H1 (cell line): ENCODE measurements around the gene CEP57L1. TPM values are rescaled to one million over a fixed set of nuclear protein-coding genes. Genes with fewer than 3 reads are reported as not detected.

Source experiments
- CTCF ChIA-PET: fragments of 300-600 bp; sonication (Branson Sonifier 250); formaldehyde crosslinking; loops from one replicate; lab custom pipeline; 2021; ENCODE audit not compliant: partially characterized antibody; lab: Charles Lee
- POLR2A ChIA-PET: fragments of 300-600 bp; sonication (Branson Sonifier 250); formaldehyde crosslinking; loops from one replicate; lab custom pipeline; 2021; ENCODE audit warnings: inconsistent platforms; ENCODE audit not compliant: partially characterized antibody; lab: Charles Lee
- DNase-seq, 2 experiments: peaks; one replicate each; pipeline versions ENCODE4 v3.0.0 to v3.0.0-alpha.2; 2010 to 2022; ENCODE audit warnings: low spot score in 2 of 2, low read depth in 1 of 2, mixed read lengths in 1 of 2
- FAIRE-seq: peaks from 2 replicates; lab custom pipeline; 2011; peaks lifted over from hg19 to GRCh38; lab: Jason Lieb, UNC
- H2AFZ ChIP-seq: 2 replicates; pipeline ENCODE4 v1.8.1; 2012; ENCODE audit warnings: low read length, inconsistent platforms
- H2AK5ac ChIP-seq: 2 replicates; pipeline ENCODE4 v1.6.1; 2013; ENCODE audit warnings: low read depth, low read length
- H2BK120ac ChIP-seq: replicated peaks from 2 replicates; pipeline ENCODE3; 2013; ENCODE audit warnings: low read depth, low read length, inconsistent platforms
- H2BK12ac ChIP-seq: 2 replicates; pipeline ENCODE4 v1.6.1; 2013; ENCODE audit warnings: low read depth, low read length
- H2BK15ac ChIP-seq: 2 replicates; pipeline ENCODE4 v1.6.1; 2013; ENCODE audit warnings: low read length
- H2BK20ac ChIP-seq: 2 replicates; pipeline ENCODE4 v1.6.1; 2013; ENCODE audit warnings: low read length
- H2BK5ac ChIP-seq: 2 replicates; pipeline ENCODE4 v1.6.1; 2013; ENCODE audit warnings: low read depth, low read length
- H3K14ac ChIP-seq: 2 replicates; pipeline ENCODE4 v1.6.1; 2013; ENCODE audit warnings: inconsistent platforms; ENCODE audit not compliant: insufficient read length
- H3K18ac ChIP-seq: 2 replicates; pipeline ENCODE4 v1.6.1; 2013; ENCODE audit warnings: low read length; ENCODE audit errors: extremely low read depth
- H3K23ac ChIP-seq: 2 replicates; pipeline ENCODE4 v1.6.1; 2013; ENCODE audit warnings: inconsistent platforms; ENCODE audit not compliant: insufficient read length
- H3K23me2 ChIP-seq: 2 replicates; pipeline ENCODE4 v1.6.1; 2013; ENCODE audit warnings: low read depth, low read length
- H3K27ac ChIP-seq: 2 replicates; pipeline ENCODE4 v1.6.1; 2011; ENCODE audit warnings: low read depth, low read length, inconsistent platforms
- H3K27me3 ChIP-seq, 4 experiments: replicated peaks in 1 of 4; 1 replicate in 1 of 4; 2 replicates in 3 of 4; pipeline versions ENCODE4 v1.6.1 to v1.8.1; 2011 to 2013; ENCODE audit warnings: low read length in 3 of 4, mild to moderate bottlenecking in 3 of 4, inconsistent platforms in 2 of 4, mixed read lengths in 2 of 4, moderate library complexity in 1 of 4; ENCODE audit not compliant: control insufficient read depth in 3 of 4, insufficient read depth in 3 of 4; ENCODE audit errors: extremely low read depth in 1 of 4
- H3K36me3 ChIP-seq, 4 experiments: 2 replicates each; pipeline versions ENCODE4 v1.6.1 to v1.8.1; 2011 to 2013; ENCODE audit warnings: mild to moderate bottlenecking in 4 of 4, low read length in 3 of 4, moderate library complexity in 2 of 4, control low read depth in 1 of 4, inconsistent platforms in 1 of 4; ENCODE audit not compliant: insufficient read depth in 4 of 4, control insufficient read depth in 2 of 4
- H3K4ac ChIP-seq: replicated peaks from 2 replicates; pipeline ENCODE3; 2013; ENCODE audit warnings: low read length, low read depth, mixed read lengths, inconsistent platforms; ENCODE audit not compliant: insufficient read length
- H3K4me1 ChIP-seq, 4 experiments: replicated peaks in 1 of 4; 1 replicate in 1 of 4; 2 replicates in 3 of 4; pipeline versions ENCODE4 v1.6.1 to v1.8.1; 2011 to 2013; ENCODE audit warnings: low read length in 3 of 4, inconsistent platforms in 2 of 4, mixed read lengths in 1 of 4; ENCODE audit not compliant: insufficient read depth in 4 of 4, control insufficient read depth in 3 of 4
- H3K4me2 ChIP-seq, 2 experiments: 2 replicates each; pipeline versions ENCODE4 v1.6.1 to v1.8.1; 2011 to 2013; ENCODE audit warnings: low read depth in 2 of 2, low read length in 2 of 2, control low read depth in 1 of 2, inconsistent platforms in 1 of 2, mild to moderate bottlenecking in 1 of 2; ENCODE audit not compliant: insufficient read depth in 1 of 2
- H3K4me3 ChIP-seq, 4 experiments: fragments of 200-600, 300-600 bp in 1 of 4; sonication (generic), shearing (Covaris generic), sonication (Bioruptor Twin) in 1 of 4; 2 replicates each; pipeline versions ENCODE4 v1.5.1 to v1.8.1; 2011 to 2016; ENCODE audit warnings: low read length in 4 of 4, low read depth in 3 of 4, control low read depth in 2 of 4, inconsistent platforms in 2 of 4, mild to moderate bottlenecking in 2 of 4, mixed read lengths in 1 of 4, moderate library complexity in 1 of 4; ENCODE audit not compliant: insufficient read depth in 2 of 4; ENCODE audit errors: extremely low read depth in 1 of 4
- H3K56ac ChIP-seq: replicated peaks from 2 replicates; pipeline ENCODE3; 2013; ENCODE audit warnings: low read depth, mild to moderate bottlenecking, mixed read lengths, low read length, inconsistent platforms; ENCODE audit not compliant: insufficient read length
- H3K79me1 ChIP-seq: 2 replicates; pipeline ENCODE4 v1.6.1; 2013; ENCODE audit warnings: low read depth, low read length, control low read depth
- H3K79me2 ChIP-seq, 2 experiments: 2 replicates each; pipeline versions ENCODE4 v1.6.1 to v1.8.1; 2012 to 2013; ENCODE audit warnings: low read length in 2 of 2, mild to moderate bottlenecking in 2 of 2, inconsistent platforms in 1 of 2; ENCODE audit not compliant: insufficient read depth in 2 of 2, control insufficient read depth in 1 of 2
- H3K9ac ChIP-seq, 4 experiments: replicated peaks in 1 of 4; 1 replicate in 1 of 4; 2 replicates in 3 of 4; pipeline versions ENCODE4 v1.6.1 to v1.8.1; 2011 to 2013; ENCODE audit warnings: low read depth in 3 of 4, low read length in 3 of 4, control low read depth in 2 of 4, mild to moderate bottlenecking in 2 of 4, moderate library complexity in 2 of 4, inconsistent platforms in 1 of 4; ENCODE audit errors: extremely low read depth in 1 of 4
- H3K9me3 ChIP-seq, 2 experiments: 2 replicates each; pipeline versions ENCODE4 v1.6.1 to v1.8.1; 2012 to 2013; ENCODE audit warnings: mild to moderate bottlenecking in 2 of 2, moderate library complexity in 2 of 2, control low read depth in 1 of 2, inconsistent platforms in 1 of 2, low read depth in 1 of 2, low read length in 1 of 2, mixed read lengths in 1 of 2; ENCODE audit not compliant: insufficient read depth in 2 of 2
- H4K20me1 ChIP-seq, 2 experiments: replicated peaks in 1 of 2; 2 replicates each; pipeline versions ENCODE3 to v1.8.1; 2011 to 2013; ENCODE audit warnings: inconsistent platforms in 2 of 2, low read length in 2 of 2, mild to moderate bottlenecking in 1 of 2; ENCODE audit not compliant: insufficient read depth in 2 of 2, control insufficient read depth in 1 of 2
- H4K5ac ChIP-seq: 2 replicates; pipeline ENCODE4 v1.6.1; 2013; ENCODE audit warnings: low read length, low read depth, mixed read lengths, inconsistent platforms; ENCODE audit not compliant: insufficient read length
- H4K8ac ChIP-seq: 2 replicates; pipeline ENCODE4 v1.8.0; 2013; ENCODE audit warnings: mild to moderate bottlenecking, moderate library complexity, low read length, inconsistent platforms; ENCODE audit not compliant: insufficient read depth; ENCODE audit errors: extremely low read depth
- H4K91ac ChIP-seq: replicated peaks from 2 replicates; pipeline ENCODE3; 2013; ENCODE audit warnings: low read length, mixed read lengths, inconsistent platforms; ENCODE audit not compliant: insufficient read length
- CBX5 ChIP-seq: fragments of 300-800, 300-1000 bp; sonication (generic); IDR thresholded peaks from 2 replicates; pipeline ENCODE4 v1.7.1; 2016; ENCODE audit warnings: antibody characterized with exemption, low read length, low read depth
- CREB1 ChIP-seq: IDR thresholded peaks from 2 replicates; pipeline ENCODE4 v1.6.1; 2012; ENCODE audit warnings: inconsistent platforms
- FOSL1 ChIP-seq: IDR thresholded peaks from 2 replicates; pipeline ENCODE4 v1.6.1; 2011; ENCODE audit warnings: mild to moderate bottlenecking, low read depth, low read length, moderate library complexity; ENCODE audit not compliant: insufficient read depth
- GABPA ChIP-seq: IDR thresholded peaks from 2 replicates; pipeline ENCODE4 v1.6.1; 2011; ENCODE audit warnings: mild to moderate bottlenecking, low read length, moderate library complexity, borderline replicate concordance; ENCODE audit not compliant: insufficient read depth
- HDAC6 ChIP-seq: IDR thresholded peaks from one replicate; pipeline ENCODE4 v1.7.1; 2012; ENCODE audit warnings: low read depth, mild to moderate bottlenecking, inconsistent platforms, low read length, moderate library complexity
- KDM1A ChIP-seq: fragments of 200-600, 300-600 bp; sonication (generic); IDR thresholded peaks from 2 replicates; pipeline ENCODE4 v1.7.1; 2016; ENCODE audit warnings: mild to moderate bottlenecking, low read length, borderline replicate concordance
- NANOG ChIP-seq: IDR thresholded peaks from 2 replicates; pipeline ENCODE4 v1.6.1; 2011; ENCODE audit warnings: low read length, low read depth, mild to moderate bottlenecking, inconsistent platforms; ENCODE audit not compliant: insufficient read depth, poor library complexity, severe bottlenecking
- NRF1 ChIP-seq: IDR thresholded peaks from 2 replicates; pipeline ENCODE4 v1.6.1; 2011; ENCODE audit warnings: mild to moderate bottlenecking, low read depth, low read length, improper control_type of control experiment
- POLR2A ChIP-seq, 2 experiments: IDR thresholded peaks; 1 replicate in 1 of 2; 2 replicates in 1 of 2; pipeline ENCODE4 v1.6.1; 2011; ENCODE audit warnings: low read depth in 2 of 2, low read length in 2 of 2, mild to moderate bottlenecking in 2 of 2; ENCODE audit errors: control extremely low read depth in 1 of 2
- SP1 ChIP-seq: IDR thresholded peaks from 2 replicates; pipeline ENCODE4 v1.6.1; 2011; ENCODE audit warnings: low read depth, low read length
- SRF ChIP-seq: IDR thresholded peaks from 2 replicates; pipeline ENCODE4 v1.6.1; 2011; ENCODE audit warnings: mild to moderate bottlenecking, low read depth, low read length, moderate library complexity
- TAF1 ChIP-seq: IDR thresholded peaks from 2 replicates; pipeline ENCODE4 v1.6.1; 2011; ENCODE audit warnings: mild to moderate bottlenecking, low read depth, low read length
- TEAD4 ChIP-seq: IDR thresholded peaks from 2 replicates; pipeline ENCODE4 v1.6.1; 2012; ENCODE audit warnings: low read depth, low read length, inconsistent platforms, mixed read lengths
- WGBS, 2 experiments: shearing (Covaris generic) in 1 of 2; methylation state at CpG; one replicate each; pipeline versions ENCODE4 v1.1.6 to v1.1.7; 2013 to 2015; ENCODE audit warnings: low lambda C conversion rate in 2 of 2, mixed read lengths in 2 of 2, inconsistent platforms in 1 of 2, low coverage in 1 of 2, missing lambda C conversion rate in 1 of 2; ENCODE audit not compliant: insufficient replicate concordance in 2 of 2, insufficient coverage in 1 of 2, insufficient read length in 1 of 2; ENCODE audit errors: extremely low coverage in 1 of 2, missing lambda C conversion rate in 1 of 2; 5-methylcytosine and 5-hydroxymethylcytosine counted together
- polyA plus RNA-seq, 7 experiments: library from polyadenylated mRNA; depleted of rRNA in 3 of 7; stranded (reverse) in 5 of 7; unstranded in 2 of 7; fragments of >200 nt in 5 of 7; fragments of 200-250 nt in 2 of 7; gene quantifications; 1 replicate in 5 of 7; 2 replicates in 1 of 7; 4 replicates in 1 of 7; pipeline versions ENCODE4 v1.2.1 to v1.2.3, GENCODE V29; 2011 to 2013; ENCODE audit warnings: missing spikeins in 2 of 7, mixed read lengths in 2 of 7
- total RNA-seq: library from RNA; stranded (reverse); fragmentation: NEBNext Ultra II Directional; extraction: Animal tissue kit (Norgen Biotek cat#: 25700); gene quantifications from 2 replicates; pipeline ENCODE4 v1.2.1, GENCODE V29; 2021
- TF ChIP-seq, protein P1 (sequence below): IDR thresholded peaks from 2 replicates; pipeline ENCODE4 v1.6.1; 2012; ENCODE audit warnings: low read length, inconsistent platforms

The CEP57L1 gene
- total and polyA plus RNA-seq, 2 of the 8 experiments (the other 6 are each of a cell fraction or from before 2014, with no cell fraction given) = 3.6 to 11.5 TPM

GRCh38 chr6:109179507-109179906 lies 84.2 kb downstream of the CEP57L1 start:
- FAIRE-seq = no peak
- no peaks in the 10 kb centered on the region for H3K79me2 ChIP-seq
- TF ChIP-seq, protein P1, sequence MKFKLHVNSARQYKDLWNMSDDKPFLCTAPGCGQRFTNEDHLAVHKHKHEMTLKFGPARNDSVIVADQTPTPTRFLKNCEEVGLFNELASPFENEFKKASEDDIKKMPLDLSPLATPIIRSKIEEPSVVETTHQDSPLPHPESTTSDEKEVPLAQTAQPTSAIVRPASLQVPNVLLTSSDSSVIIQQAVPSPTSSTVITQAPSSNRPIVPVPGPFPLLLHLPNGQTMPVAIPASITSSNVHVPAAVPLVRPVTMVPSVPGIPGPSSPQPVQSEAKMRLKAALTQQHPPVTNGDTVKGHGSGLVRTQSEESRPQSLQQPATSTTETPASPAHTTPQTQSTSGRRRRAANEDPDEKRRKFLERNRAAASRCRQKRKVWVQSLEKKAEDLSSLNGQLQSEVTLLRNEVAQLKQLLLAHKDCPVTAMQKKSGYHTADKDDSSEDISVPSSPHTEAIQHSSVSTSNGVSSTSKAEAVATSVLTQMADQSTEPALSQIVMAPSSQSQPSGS = no peak
- no peak for TF ChIP-seq POLR2A (IDR thresholded peaks at IDR 0.05; ENCODE audit: control extremely low read depth in 1 of 2, low read depth in 2 of 2, low read length in 2 of 2)
- no peak for TF ChIP-seq CREB1
- TF ChIP-seq TAF1 = no peak
- TF ChIP-seq CBX5 = no peak
- no peak for TF ChIP-seq NANOG
- no peak for TF ChIP-seq SP1
- TF ChIP-seq GABPA = no peak
- no peak for TF ChIP-seq TEAD4
- no peak for TF ChIP-seq SRF
- TF ChIP-seq NRF1 = no peak
- no peak for TF ChIP-seq HDAC6
- no peak for TF ChIP-seq FOSL1
- no peak for TF ChIP-seq KDM1A

More at GRCh38 chr6:109179507-109179906, 84.2 kb downstream of the CEP57L1 start:
- H4K8ac ChIP-seq = no peak overlapping the region
- H2BK15ac ChIP-seq = no peak overlapping the region
- ChIA-PET CTCF (no interaction called here), POLR2A (no interaction called here)
- H2BK20ac ChIP-seq = no peak overlapping the region
- peaks cover 0 to 1% (median 0%) of the 10 kb centered on the region in 4 experiments; a peak in 1 of 7 replicates for H3K27me3 ChIP-seq
- no peak overlapping the region for H2BK120ac ChIP-seq
- no peak overlapping the region for H4K91ac ChIP-seq
- no peak overlapping the region for H3K9ac ChIP-seq
- H2AK5ac ChIP-seq = no peak overlapping the region
- no peak overlapping the region for H3K18ac ChIP-seq
- WGBS, 2 experiments = 83% methylated on average over 1 of the region's 1 CpG; no CpG with 5 or more reads in 1 of the 2 experiments
- H3K23me2 ChIP-seq = no peaks in the 10 kb centered on the region
- H3K14ac ChIP-seq = no peak overlapping the region
- peaks cover 0 to 7% (median under 1%) of the 10 kb centered on the region in 4 experiments; a peak in 2 of 7 replicates for H3K4me1 ChIP-seq
- H2BK5ac ChIP-seq = no peak overlapping the region
- no peak overlapping the region for H3K23ac ChIP-seq
- no peaks in the 10 kb centered on the region for H3K9me3 ChIP-seq
- H2BK12ac ChIP-seq = no peak overlapping the region
- DNase-seq = no peak
- H3K4ac ChIP-seq = no peak overlapping the region
- H2AFZ ChIP-seq = no peak overlapping the region
- no peak overlapping the region for H4K5ac ChIP-seq
- H3K56ac ChIP-seq = no peak overlapping the region
- H3K79me1 ChIP-seq = no peaks in the 10 kb centered on the region
- H3K4me3 ChIP-seq = no peak overlapping the region
- H3K4me2 ChIP-seq = no peak overlapping the region
- no peaks in the 10 kb centered on the region for H3K36me3 ChIP-seq
- H3K27ac ChIP-seq = no peak overlapping the region
- H4K20me1 ChIP-seq = no peaks in the 10 kb centered on the region
